SW480 (cell line): ENCODE results near the gene DNAJB6.

ENCODE experiments used
- DNase-seq: peaks from one replicate; pipeline ENCODE4 v3.0.0-alpha.2; 2016; ENCODE audit warnings: low spot score

Gene DNAJB6

DNA sequence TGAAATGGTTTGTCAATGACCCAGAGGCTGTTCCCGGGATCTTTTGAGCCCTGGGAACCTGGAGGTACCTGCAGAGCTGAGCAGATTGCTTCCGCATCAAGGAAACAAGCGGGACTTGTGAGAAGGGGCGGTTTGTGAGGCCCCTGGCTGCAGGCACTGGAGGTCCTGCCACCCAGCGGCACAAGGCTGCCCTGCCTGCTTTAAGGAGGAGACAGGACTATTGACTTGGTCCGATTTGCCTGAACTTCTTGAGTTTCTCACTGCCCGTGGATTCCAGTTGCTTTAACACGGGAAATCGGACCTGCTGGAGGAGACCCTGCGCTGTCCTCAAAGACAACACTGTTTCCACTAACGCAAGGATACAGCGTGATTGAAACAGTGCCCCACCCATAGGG is 130.1 kb downstream of the DNAJB6 start:
- no peak for DNase-seq
